ENCODE measurements around the gene ACSL4.
A peak's percentile ranks its signal among the peaks of the same experiment; 100 is the strongest.
"Not testable (repeated sequence)": the region's sequence is repeated elsewhere in the genome, so short reads cannot be mapped to it uniquely, and the experiment has no call there.

Gene ACSL4

GRCh38 chrX:109733613-109734083 is 591 bp upstream of the ACSL4 start:
- no peak for DNase-seq
- in situ Hi-C loops (cut with MboI; ENCODE audit: low pct_unique_long_range_greater_than_20kb, low sequenced_read_pairs), result no loop called here

GRCh38 chrX:109732017-109732801 is 848 bp downstream of the ACSL4 start:
- peak; percentile 69 for DNase-seq

GRCh38 chrX:109728173-109728535 is 4.9 kb downstream of the ACSL4 start:
- in situ Hi-C loops (cut with MboI; ENCODE audit: low pct_unique_long_range_greater_than_20kb, low sequenced_read_pairs), result no loop called here
- no peak for DNase-seq

More at GRCh38 chrX:109732017-109732801, 848 bp downstream of the ACSL4 start:
- in situ Hi-C loops (cut with MboI; ENCODE audit: low pct_unique_long_range_greater_than_20kb, low sequenced_read_pairs), result no loop called here

GRCh38 chrX:109724971-109725370 is 8.1 kb downstream of the ACSL4 start:
- DNase-seq; in situ Hi-C loops (cut with MboI; ENCODE audit: low pct_unique_long_range_greater_than_20kb, low sequenced_read_pairs): not testable (repeated sequence)

- peak; percentile 58 for DNase-seq
- in situ Hi-C loops (cut with MboI; ENCODE audit: low pct_unique_long_range_greater_than_20kb, low sequenced_read_pairs), result no loop called here
Measured at GRCh38 chrX:109720947-109721346, 12.1 kb downstream of the ACSL4 start.

GRCh38 chrX:109719264-109719663 is 13.8 kb downstream of the ACSL4 start:
- in situ Hi-C loops (cut with MboI; ENCODE audit: low pct_unique_long_range_greater_than_20kb, low sequenced_read_pairs), result no loop called here
- no peak for DNase-seq

- DNase-seq, result no peak
- in situ Hi-C loops (cut with MboI; ENCODE audit: low pct_unique_long_range_greater_than_20kb, low sequenced_read_pairs), result no loop called here
Measured at GRCh38 chrX:109716431-109717028, 16.5 kb downstream of the ACSL4 start.

- in situ Hi-C loops (cut with MboI; ENCODE audit: low pct_unique_long_range_greater_than_20kb, low sequenced_read_pairs), result no loop called here
- DNase-seq, result no peak
Measured at GRCh38 chrX:109714340-109714958, 18.6 kb downstream of the ACSL4 start.

- no peak for DNase-seq
- in situ Hi-C loops (cut with MboI; ENCODE audit: low pct_unique_long_range_greater_than_20kb, low sequenced_read_pairs), result no loop called here
Measured at GRCh38 chrX:109710181-109710580, 22.9 kb downstream of the ACSL4 start.

- in situ Hi-C loops (cut with MboI; ENCODE audit: low pct_unique_long_range_greater_than_20kb, low sequenced_read_pairs), result no loop called here
Measured at GRCh38 chrX:109709129-109709631, 23.9 kb downstream of the ACSL4 start.

GRCh38 chrX:109707720-109708119 is 25.3 kb downstream of the ACSL4 start:
- DNase-seq, result peak; percentile 32
- in situ Hi-C loops (cut with MboI; ENCODE audit: low pct_unique_long_range_greater_than_20kb, low sequenced_read_pairs), result no loop called here

More at GRCh38 chrX:109709129-109709631, 23.9 kb downstream of the ACSL4 start:
- peak; percentile 61 for DNase-seq

- in situ Hi-C loops (cut with MboI; ENCODE audit: low pct_unique_long_range_greater_than_20kb, low sequenced_read_pairs), result no loop called here
- DNase-seq, result no peak
Measured at GRCh38 chrX:109707319-109707718, 25.7 kb downstream of the ACSL4 start.

- in situ Hi-C loops (cut with MboI; ENCODE audit: low pct_unique_long_range_greater_than_20kb, low sequenced_read_pairs), result no loop called here
Measured at GRCh38 chrX:109704563-109704962, 28.5 kb downstream of the ACSL4 start.

GRCh38 chrX:109697855-109698254 is 35.2 kb downstream of the ACSL4 start:
- DNase-seq, result no peak
- in situ Hi-C loops (cut with MboI; ENCODE audit: low pct_unique_long_range_greater_than_20kb, low sequenced_read_pairs), result no loop called here

More at GRCh38 chrX:109704563-109704962, 28.5 kb downstream of the ACSL4 start:
- DNase-seq, result no peak

GRCh38 chrX:109696146-109696740 is 36.8 kb downstream of the ACSL4 start:
- in situ Hi-C loops (cut with MboI; ENCODE audit: low pct_unique_long_range_greater_than_20kb, low sequenced_read_pairs), result no loop called here
- DNase-seq, result no peak

- in situ Hi-C loops (cut with MboI; ENCODE audit: low pct_unique_long_range_greater_than_20kb, low sequenced_read_pairs), result no loop called here
- no peak for DNase-seq
Measured at GRCh38 chrX:109695637-109696036, 37.4 kb downstream of the ACSL4 start.

GRCh38 chrX:109691752-109692151 is 41.3 kb downstream of the ACSL4 start:
- in situ Hi-C loops (cut with MboI; ENCODE audit: low pct_unique_long_range_greater_than_20kb, low sequenced_read_pairs), result no loop called here
- DNase-seq, result no peak

- in situ Hi-C loops (cut with MboI; ENCODE audit: low pct_unique_long_range_greater_than_20kb, low sequenced_read_pairs), result no loop called here
- no peak for DNase-seq
Measured at GRCh38 chrX:109691277-109691676, 41.8 kb downstream of the ACSL4 start.

GRCh38 chrX:109687903-109688302 is 45.2 kb downstream of the ACSL4 start:
- no peak for DNase-seq
- in situ Hi-C loops (cut with MboI; ENCODE audit: low pct_unique_long_range_greater_than_20kb, low sequenced_read_pairs), result no loop called here

GRCh38 chrX:109685656-109686078 is 47.4 kb downstream of the ACSL4 start:
- in situ Hi-C loops (cut with MboI; ENCODE audit: low pct_unique_long_range_greater_than_20kb, low sequenced_read_pairs), result no loop called here
- no peak for DNase-seq

Data from KBM-7 (cell line).